ENCODE results near the gene C6orf47. TPM values are rescaled to one million over a fixed set of nuclear protein-coding genes. Genes with fewer than 3 reads are reported as not detected.
A peak's percentile ranks its signal among the peaks of the same experiment; 100 is the strongest.
"Not testable (repeated sequence)": the region's sequence is repeated elsewhere in the genome, so short reads cannot be mapped to it uniquely, and the experiment has no call there.

C6orf47 gene
- 28.1 TPM for polyA plus RNA-seq

- H3K36me3 Mint-ChIP-seq, result peaks cover 6% of the 10 kb centered on the region
- H3K27ac Mint-ChIP-seq, result peak within 1 kb of the TSS; percentile 74 to 90 (median 84)
- peaks cover 1% of the 10 kb centered on the region for H3K27me3 Mint-ChIP-seq
- H3K4me3 Mint-ChIP-seq, result peak within 1 kb of the TSS; percentile 92 to 98 (median 94)
- H3K9me3 Mint-ChIP-seq, result no peaks in the 10 kb centered on the region
- peaks cover 35 to 57% (median 49%) of the 10 kb centered on the region in 3 donors for H3K4me1 Mint-ChIP-seq
These were observed at the start of gene C6orf47 for GRCh38 chr6:31660381-31661261. Gene C6orf47, minus strand, starts transcription at chr6:31660778. Its CDS starts 831 bp downstream, at chr6:31659947.

- H3K4me3 Mint-ChIP-seq, H3K36me3 Mint-ChIP-seq, H3K9me3 Mint-ChIP-seq, H3K27ac Mint-ChIP-seq, H3K27me3 Mint-ChIP-seq: not testable (repeated sequence)
- peaks cover 9 to 18% (median 16%) of the 10 kb centered on the region in 3 donors for H3K4me1 Mint-ChIP-seq
These were observed 48.6 kb upstream of the C6orf47 start for GRCh38 chr6:31709157-31709556.

- H3K27ac Mint-ChIP-seq, result no peak overlapping the region
- H3K36me3 Mint-ChIP-seq, result peaks cover 3% of the 10 kb centered on the region
- H3K27me3 Mint-ChIP-seq, result peaks cover 8% of the 10 kb centered on the region
- peaks cover 12 to 21% (median 17%) of the 10 kb centered on the region in 3 donors for H3K4me1 Mint-ChIP-seq
- H3K9me3 Mint-ChIP-seq, result no peaks in the 10 kb centered on the region
- H3K4me3 Mint-ChIP-seq, result no peak overlapping the region
These were observed 47.6 kb upstream of the C6orf47 start for GRCh38 chr6:31708224-31708623.

GRCh38 chr6:31707701-31708100, 47.1 kb upstream of the C6orf47 start:
- peaks cover 3% of the 10 kb centered on the region for H3K36me3 Mint-ChIP-seq
- H3K27me3 Mint-ChIP-seq, result peaks cover 8% of the 10 kb centered on the region
- H3K4me3 Mint-ChIP-seq, result no peak overlapping the region
- no peaks in the 10 kb centered on the region for H3K9me3 Mint-ChIP-seq
- H3K27ac Mint-ChIP-seq, result no peak overlapping the region
- peaks cover 14 to 21% (median 17%) of the 10 kb centered on the region in 3 donors for H3K4me1 Mint-ChIP-seq

GRCh38 chr6:31706599-31706998, 46.0 kb upstream of the C6orf47 start, which contains the start of gene LY6G6F:
Gene LY6G6F, plus strand, starts transcription at chr6:31706866. Its CDS starts 41 bp downstream, at chr6:31706907.
- H3K4me1 Mint-ChIP-seq, result peaks cover 5 to 22% (median 16%) of the 10 kb centered on the region in 3 donors
- H3K27me3 Mint-ChIP-seq, result peaks cover 4% of the 10 kb centered on the region
- H3K9me3 Mint-ChIP-seq, result no peaks in the 10 kb centered on the region
- peak within 1 kb of the TSS in 1 of 4 donors; percentile 42 for H3K4me3 Mint-ChIP-seq
- H3K36me3 Mint-ChIP-seq, result peaks cover 3% of the 10 kb centered on the region
- H3K27ac Mint-ChIP-seq, result peak within 1 kb of the TSS in 1 of 3 donors; percentile 10

GRCh38 chr6:31705931-31706330, 45.4 kb upstream of the C6orf47 start:
- Mint-ChIP-seq H3K27ac (no peak overlapping the region), H3K4me1 (peaks cover 5 to 22% (median 17%) of the 10 kb centered on the region in 3 donors), H3K4me3 (peak overlapping the region in 1 of 4 donors; percentile 42), H3K36me3 (peaks cover 3% of the 10 kb centered on the region), H3K27me3 (peaks cover 4% of the 10 kb centered on the region), H3K9me3 (no peaks in the 10 kb centered on the region)

- Mint-ChIP-seq H3K27me3 (no peaks in the 10 kb centered on the region), H3K4me3 (peak within 1 kb of the TSS; percentile 82 to 99 (median 98)), H3K4me1 (peaks cover 5 to 22% (median 13%) of the 10 kb centered on the region in 3 donors), H3K36me3 (no peaks in the 10 kb centered on the region), H3K9me3 (no peaks in the 10 kb centered on the region), H3K27ac (peak within 1 kb of the TSS; percentile 81 to 98 (median 98))
These were observed 42.5 kb upstream of the C6orf47 start, which contains the start of gene ABHD16A for GRCh38 chr6:31702819-31703716. Gene ABHD16A, minus strand, starts transcription at chr6:31703324. Its CDS starts 43 bp downstream, at chr6:31703281.

GRCh38 chr6:31702405-31702818, 41.8 kb upstream of the C6orf47 start:
- peak overlapping the region; percentile 82 to 99 (median 98) for H3K4me3 Mint-ChIP-seq

GRCh38 chr6:31701666-31702404, 41.3 kb upstream of the C6orf47 start:
- H3K27ac Mint-ChIP-seq, result peak overlapping the region; percentile 81 to 98 (median 98)
- H3K4me1 Mint-ChIP-seq, result peaks cover 5 to 22% (median 13%) of the 10 kb centered on the region in 3 donors
- no peaks in the 10 kb centered on the region for H3K36me3 Mint-ChIP-seq
- H3K9me3 Mint-ChIP-seq, result no peaks in the 10 kb centered on the region
- no peaks in the 10 kb centered on the region for H3K27me3 Mint-ChIP-seq
- H3K4me3 Mint-ChIP-seq, result peak overlapping the region; percentile 82 to 99 (median 98)

More at GRCh38 chr6:31702405-31702818, 41.8 kb upstream of the C6orf47 start:
- Mint-ChIP-seq H3K9me3 (no peaks in the 10 kb centered on the region), H3K4me1 (peaks cover 5 to 22% (median 13%) of the 10 kb centered on the region in 3 donors), H3K27ac (peak overlapping the region; percentile 81 to 98 (median 98)), H3K36me3 (no peaks in the 10 kb centered on the region), H3K27me3 (no peaks in the 10 kb centered on the region)

GRCh38 chr6:31700740-31701401, 40.3 kb upstream of the C6orf47 start:
- Mint-ChIP-seq H3K27ac (peak overlapping the region in 2 of 3 donors; percentile 8 to 67), H3K27me3 (no peaks in the 10 kb centered on the region), H3K4me3 (peak overlapping the region; percentile 41 to 99 (median 84)), H3K9me3 (no peaks in the 10 kb centered on the region), H3K4me1 (peaks cover 5 to 22% (median 13%) of the 10 kb centered on the region in 3 donors), H3K36me3 (no peaks in the 10 kb centered on the region)

- Mint-ChIP-seq H3K36me3 (no peaks in the 10 kb centered on the region), H3K4me1 (peaks cover 0 to 18% (median 9%) of the 10 kb centered on the region in 3 donors), H3K27ac (peak overlapping the region; percentile 1 to 39 (median 36)), H3K9me3 (no peaks in the 10 kb centered on the region), H3K27me3 (no peaks in the 10 kb centered on the region), H3K4me3 (peak overlapping the region in 1 of 4 donors; percentile 41)
These were observed 37.0 kb upstream of the C6orf47 start for GRCh38 chr6:31697555-31697954.

GRCh38 chr6:31693535-31693934, 33.0 kb upstream of the C6orf47 start:
- Mint-ChIP-seq H3K4me3 (no peak overlapping the region), H3K4me1 (peaks cover 8 to 17% (median 15%) of the 10 kb centered on the region in 3 donors), H3K27me3 (no peaks in the 10 kb centered on the region), H3K36me3 (no peaks in the 10 kb centered on the region), H3K9me3 (no peaks in the 10 kb centered on the region), H3K27ac (no peak overlapping the region)

- H3K27ac Mint-ChIP-seq, result peak overlapping the region in 1 of 3 donors; percentile 35
- no peaks in the 10 kb centered on the region for H3K27me3 Mint-ChIP-seq
- H3K4me1 Mint-ChIP-seq, result peaks cover 8 to 17% (median 16%) of the 10 kb centered on the region in 3 donors
- no peaks in the 10 kb centered on the region for H3K36me3 Mint-ChIP-seq
- H3K4me3 Mint-ChIP-seq, result no peak overlapping the region
- H3K9me3 Mint-ChIP-seq, result no peaks in the 10 kb centered on the region
These were observed 32.3 kb upstream of the C6orf47 start for GRCh38 chr6:31692886-31693285.
